GM18519 (cell line): ENCODE results near the gene IDH3A.

Experiments used
- ATAC-seq: cut with Tn5 transposase; IDR thresholded peaks from one replicate; pipeline ENCODE4 v1.9.1; 2021; ENCODE audit warnings: mild to moderate bottlenecking, moderate library complexity; ENCODE audit not compliant: unreplicated experiment, low FRiP score

Gene IDH3A

DNA sequence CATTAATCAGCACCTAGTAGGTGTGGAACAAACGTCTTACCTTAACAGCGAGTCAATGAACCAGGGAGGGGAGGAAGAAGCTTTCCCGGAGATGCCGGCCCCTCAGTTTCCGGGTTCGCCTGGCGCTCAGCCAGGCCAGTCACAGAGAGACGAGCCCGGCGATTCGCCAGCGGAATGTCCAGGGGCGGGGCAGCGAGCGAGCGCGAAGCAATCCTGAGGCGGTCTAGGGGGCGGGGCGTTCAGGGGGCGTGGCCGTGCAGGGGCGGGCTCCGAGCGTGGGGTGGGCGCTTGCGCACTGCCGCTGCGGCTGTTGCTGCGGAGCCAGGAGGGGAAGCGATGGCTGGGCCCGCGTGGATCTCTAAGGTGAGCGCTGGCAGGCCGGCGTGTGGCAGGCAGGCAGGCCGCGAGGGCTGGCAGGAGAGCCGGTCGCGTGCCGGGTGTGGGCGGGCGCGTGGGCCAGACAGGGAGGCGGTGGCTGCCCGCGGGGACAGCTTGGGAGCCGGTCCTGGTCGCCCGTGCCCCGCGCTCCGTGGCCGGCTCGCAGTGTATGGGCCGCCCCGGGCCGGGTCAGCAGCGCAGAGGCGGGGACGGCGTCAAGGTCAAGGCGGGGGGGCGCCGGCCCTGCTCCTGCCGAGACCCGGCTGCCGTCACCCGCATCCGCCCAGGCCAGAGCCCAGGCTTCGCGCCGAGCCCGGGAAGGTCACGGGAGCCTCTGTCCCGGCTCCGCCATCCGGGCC, at the start of gene IDH3A:
IDH3A (plus strand) TSS at position 295 of the 737 bp plus-strand sequence; CDS start at position 337, 42 bp downstream.
- peak; percentile 57 for ATAC-seq

DNA sequence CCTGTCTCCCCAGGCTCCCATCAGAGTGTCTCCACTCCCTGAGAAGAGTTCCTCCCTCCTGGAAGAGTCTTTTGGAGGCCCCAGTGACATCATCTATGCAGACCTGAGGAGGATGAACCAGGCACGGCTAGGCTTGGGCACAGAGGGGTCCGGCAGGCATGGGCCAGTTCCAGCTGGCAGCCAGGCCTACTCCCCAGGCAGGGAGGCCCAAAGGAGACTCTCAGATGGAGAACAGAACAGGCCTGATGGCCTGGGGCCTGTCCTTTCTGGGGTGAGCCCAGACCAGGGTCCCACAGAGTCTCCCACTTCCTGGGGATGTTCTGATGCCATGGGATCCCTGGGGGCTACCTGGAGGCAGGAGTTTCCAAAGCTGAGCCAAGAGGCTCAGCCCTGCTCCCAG, 48.3 kb upstream of the IDH3A start:
- no peak for ATAC-seq

DNA sequence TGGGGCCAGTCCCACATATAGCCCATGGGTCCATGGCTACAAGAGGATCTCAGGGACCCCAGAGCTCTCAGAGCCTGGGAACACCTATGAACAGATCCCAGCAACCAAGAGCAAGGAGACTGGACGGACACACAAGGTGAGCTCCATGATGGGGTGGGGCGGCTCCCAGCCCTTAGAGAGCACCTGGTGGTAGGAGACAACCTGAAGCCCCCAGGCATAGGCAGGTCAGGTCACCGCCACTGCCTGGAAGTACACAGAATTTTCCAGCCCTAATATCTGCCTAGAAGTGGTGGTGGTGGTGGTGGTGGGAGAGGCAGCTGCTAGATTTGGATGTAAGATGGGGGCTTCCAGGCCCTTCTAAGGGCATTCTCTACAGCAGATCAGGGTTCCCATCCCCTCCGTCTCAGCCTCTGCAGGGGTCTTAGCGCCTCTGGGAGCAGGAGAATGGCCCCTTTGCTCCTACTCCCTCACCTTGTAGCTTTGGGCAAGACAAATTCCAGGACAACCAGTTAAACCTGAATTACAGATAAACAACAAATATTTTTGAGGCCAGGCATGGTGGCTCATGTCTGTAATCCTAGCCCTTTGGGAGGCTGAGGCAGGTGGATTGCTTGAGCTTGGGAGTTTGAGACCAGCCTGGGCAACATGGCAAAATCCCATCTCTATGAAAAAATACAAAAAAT, 47.6 kb upstream of the IDH3A start:
- no peak for ATAC-seq

DNA sequence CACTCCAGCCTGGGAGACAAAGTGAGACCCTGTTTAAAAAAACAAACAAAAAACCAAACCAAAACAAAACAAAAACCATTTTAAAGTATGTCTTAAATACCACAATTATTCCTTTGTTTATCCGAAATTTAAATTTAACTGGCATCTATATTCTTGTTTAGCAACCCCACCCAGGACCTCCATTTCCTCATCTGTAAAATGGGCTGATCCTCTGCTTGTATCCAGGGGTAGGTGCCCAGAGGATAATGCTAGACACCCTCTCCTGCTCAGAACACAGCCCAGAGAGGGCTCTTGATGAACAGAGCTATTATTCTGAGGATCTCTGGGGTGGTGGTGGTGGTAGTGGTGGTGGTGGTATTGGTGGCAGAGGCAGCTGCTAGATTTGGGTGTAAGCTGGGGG, 47.0 kb upstream of the IDH3A start:
- ATAC-seq, result no peak

DNA sequence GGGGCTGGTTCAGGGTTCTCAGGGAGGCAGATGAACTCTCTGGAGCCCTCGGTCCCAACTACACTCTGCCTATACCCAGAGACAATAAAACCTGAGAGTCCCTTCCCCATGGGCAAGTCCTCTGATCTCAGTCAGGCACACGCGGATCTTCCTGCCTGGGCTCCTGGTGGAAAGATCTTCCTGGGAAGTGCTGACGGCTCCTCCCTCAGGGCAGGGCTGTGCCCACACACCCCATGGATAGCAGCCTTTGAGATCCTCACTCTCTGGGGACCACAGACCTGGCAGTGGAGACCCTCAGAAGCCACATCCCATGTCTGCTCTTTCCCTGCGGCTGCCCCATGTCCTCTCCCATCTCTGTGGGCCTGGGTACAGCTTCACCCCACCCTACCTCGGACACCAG, 46.4 kb upstream of the IDH3A start:
- ATAC-seq, result no peak

DNA sequence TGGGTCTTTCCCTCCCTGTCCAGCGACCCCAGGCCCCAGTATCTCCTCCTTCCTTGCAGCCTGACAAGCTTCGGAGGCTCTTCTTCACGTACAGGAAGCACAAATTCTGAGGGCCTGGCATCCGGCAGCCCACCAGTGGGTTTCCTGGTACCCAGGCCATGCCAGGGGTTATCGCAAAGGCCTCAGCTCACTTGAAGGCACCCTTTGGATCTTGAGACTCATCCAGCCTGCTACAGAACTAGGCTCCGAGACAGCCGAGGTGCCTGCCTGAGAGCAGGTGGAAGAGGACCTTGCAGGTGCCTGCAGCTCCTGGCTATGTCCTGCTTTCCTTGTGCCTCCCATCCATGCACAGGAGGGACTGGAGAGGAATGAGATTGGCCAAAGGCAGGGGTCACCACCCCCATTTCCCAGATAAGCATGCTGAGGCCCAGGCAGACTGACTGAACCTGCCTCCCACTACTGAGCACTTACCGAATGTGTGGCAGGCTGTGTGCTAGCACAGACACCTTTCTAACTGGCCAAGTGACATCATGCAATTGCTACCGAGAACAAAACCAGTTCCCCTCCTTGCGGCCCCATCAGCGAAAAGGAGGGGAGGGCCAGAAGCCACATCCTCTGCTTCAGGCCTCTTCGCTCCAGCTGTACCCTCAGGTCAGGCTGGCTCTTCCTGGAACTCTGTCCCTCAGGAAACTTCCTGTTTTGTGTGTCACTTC, 45.6 kb upstream of the IDH3A start:
- ATAC-seq, result peak; percentile 77

DNA sequence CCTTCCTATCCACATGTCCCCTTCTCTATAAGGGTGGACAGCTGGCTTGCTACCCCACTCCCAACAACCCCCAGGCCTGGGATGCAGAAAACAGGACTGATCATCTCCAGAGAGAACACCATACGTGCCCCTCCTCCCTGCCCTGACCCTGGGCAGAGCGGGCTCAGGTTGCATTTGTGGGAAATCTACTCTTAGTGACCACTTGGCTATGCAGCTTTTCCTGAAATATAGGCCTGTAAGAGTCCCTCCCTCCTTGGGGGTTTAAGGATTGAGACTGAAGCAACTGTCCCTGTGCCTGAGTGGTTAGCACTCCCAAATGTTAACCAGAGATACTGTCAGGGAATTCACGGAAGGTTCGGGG, 45.1 kb upstream of the IDH3A start:
- ATAC-seq, result no peak

DNA sequence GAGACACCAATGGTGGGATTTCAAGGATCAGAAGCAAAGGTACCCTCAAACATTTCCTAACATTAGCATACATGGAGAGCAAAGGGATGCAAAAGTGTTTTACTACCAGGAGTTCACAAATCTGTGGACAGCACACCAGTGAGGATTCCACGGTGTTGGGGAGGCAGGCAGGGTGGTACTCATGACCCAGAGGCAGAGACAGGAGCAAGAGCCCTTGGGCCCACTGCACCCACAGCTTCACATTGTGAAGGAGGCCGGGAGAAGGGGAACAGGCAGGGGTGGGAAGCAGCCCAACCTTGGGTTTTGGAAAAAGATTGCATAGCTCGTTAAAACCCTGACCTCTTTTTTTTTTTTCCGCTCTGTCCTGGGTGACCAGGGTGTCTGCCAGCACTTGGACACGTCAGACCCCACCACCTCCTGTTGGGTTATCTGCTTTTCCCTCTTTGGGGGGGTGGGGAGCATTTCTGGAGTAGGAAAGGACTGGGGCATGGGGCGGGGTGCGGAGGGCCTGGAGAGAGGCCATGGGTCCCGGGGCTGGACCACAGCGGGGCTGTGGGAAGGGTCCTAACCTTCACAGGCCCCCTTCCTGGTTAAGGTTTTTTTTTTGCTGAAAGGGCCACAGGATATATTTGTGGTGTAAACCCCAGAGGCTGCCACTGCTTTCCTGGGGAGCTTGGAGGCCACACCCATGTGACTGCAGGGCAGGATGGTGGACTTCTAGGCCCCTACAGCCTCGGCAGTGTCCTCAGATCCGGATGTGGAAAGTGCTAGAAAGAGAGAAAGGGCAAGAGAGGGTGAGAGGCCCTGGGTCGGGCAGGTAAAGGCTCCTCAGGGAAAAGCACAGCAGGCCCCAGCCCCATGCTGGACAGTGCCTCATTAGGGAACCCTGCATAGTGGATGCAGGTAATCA, 44.3 kb upstream of the IDH3A start:
- no peak for ATAC-seq

DNA sequence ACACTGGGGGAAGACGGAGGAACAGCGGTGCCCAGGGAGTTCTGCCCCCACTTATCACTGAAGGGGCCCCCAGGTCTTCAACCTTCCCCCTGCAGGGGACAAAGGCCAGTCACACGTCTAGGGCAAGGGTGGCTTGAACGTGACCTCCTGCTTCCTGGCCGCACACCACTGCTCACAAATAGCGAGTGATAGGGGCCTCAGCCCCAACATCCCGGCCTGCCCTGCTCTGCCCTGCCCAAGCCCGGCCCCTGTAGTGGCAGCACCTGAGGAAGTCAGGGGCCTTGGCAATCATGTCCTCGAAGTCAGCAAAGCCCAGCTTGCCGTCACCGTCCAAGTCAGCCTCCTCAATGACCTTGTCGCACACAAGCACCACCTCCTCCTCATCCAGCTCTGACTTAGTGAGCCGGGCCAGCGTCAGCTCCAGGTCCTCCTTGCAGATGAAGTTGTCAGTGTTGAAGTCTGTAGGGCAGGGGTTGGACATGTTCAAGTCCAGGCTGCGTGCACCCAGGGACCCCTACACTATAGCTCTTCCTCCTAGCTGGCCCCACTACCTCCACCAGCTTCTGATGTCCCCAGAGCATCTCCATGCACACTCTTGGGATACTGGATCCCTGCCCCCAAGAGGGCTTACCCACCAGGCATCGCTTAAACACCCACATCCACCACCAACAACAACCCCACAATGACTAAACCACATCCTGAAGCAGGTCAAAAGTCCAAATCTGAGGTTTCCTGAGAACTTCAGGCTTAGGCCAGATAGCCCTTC, 43.5 kb upstream of the IDH3A start:
- no peak for ATAC-seq

DNA sequence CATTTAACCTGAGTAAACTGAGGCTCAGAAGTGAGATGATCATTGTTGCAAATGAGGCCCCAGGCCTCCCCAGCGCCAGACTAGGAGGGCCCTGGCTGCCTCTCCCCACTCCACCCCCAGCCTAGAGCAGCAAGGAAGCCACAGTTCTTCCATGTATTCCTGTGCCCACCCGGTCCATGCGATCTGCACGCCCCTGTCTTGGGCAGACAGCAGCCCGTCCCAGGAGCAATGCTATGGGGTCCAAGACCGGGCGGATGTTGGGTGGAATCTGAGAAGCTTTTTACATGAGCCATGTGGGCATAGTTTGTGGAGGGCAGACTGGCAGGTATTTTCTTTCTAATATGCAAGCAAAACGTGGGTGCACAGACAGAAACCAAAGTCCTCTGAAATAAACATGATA, 41.7 kb upstream of the IDH3A start:
- no peak for ATAC-seq

DNA sequence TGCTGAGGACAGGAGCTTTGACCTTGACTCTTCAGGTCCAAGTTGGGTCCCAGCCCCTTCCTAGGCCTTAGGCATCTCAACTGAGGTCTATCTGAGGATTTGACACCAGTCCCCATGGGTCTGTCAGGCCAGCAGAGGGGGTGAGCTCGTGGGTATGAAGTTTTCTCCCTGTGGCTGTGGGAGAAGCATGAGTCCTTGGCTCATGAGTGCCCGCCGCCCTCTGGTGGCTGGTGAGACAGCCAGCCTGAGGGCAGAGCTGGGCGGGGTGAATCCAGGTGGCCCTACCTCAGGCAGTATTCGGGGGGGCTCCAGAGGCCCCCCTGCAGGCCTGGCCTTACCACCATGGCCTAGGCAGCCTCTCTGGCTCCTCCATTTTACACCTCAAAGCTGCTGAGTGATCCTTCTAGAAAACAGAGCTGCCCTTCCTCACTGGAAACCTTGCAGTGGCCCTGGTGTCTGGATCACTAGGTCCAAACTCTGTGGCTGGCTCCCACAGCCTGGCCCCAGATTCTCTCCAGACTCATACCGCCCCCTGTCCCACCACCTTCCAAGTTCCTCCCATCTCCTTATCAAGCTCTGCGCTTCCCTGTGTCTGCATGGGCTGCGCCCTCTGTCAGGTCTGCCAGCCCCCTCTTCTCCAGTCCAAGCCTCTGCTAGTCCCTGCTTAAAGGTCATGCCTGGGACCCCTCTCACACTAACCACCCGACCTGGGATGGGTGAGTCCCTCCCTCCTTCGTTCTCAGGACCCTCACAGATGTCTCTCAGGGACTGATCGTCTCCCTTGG, 40.7 kb upstream of the IDH3A start:
- ATAC-seq, result no peak

DNA sequence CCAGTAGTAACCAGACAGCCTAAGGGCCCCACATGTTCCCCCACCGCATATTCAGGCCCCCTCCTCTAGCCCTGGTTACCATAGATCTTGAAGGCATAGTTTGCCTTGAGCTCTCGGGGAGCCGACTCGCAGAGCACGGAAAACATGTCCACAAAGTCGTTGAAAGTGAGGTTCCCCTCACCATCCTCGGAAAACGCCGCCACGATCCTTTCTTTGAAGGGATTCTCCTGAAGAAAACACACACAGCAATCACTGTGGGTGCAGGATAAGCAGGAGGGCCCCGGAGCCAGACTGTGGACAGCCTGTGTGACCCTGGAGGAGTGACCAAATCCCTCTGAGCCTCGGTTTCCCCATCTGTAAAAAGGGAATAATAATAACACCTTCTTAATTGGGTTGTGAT, 40.0 kb upstream of the IDH3A start:
- ATAC-seq, result no peak

DNA sequence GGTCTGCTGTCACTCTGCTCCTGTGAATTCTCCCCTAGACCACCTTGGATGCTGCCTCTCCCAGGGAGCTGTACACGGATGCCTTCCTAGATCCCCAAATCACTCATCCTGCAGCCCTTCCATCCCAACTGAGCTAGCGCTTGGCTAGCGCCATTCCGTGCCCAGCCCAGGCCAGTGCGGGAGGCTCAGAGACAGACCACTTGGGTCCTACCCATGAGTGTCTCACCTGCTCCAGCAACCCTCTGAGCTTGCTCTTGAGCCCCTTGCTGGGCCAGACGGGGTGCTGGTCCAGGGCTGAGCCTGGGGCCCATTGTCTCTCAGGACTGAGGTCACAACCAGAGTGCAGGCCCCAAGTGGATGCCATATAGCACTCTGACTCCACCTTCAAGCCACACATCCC, 39.1 kb upstream of the IDH3A start:
- ATAC-seq, result no peak

DNA sequence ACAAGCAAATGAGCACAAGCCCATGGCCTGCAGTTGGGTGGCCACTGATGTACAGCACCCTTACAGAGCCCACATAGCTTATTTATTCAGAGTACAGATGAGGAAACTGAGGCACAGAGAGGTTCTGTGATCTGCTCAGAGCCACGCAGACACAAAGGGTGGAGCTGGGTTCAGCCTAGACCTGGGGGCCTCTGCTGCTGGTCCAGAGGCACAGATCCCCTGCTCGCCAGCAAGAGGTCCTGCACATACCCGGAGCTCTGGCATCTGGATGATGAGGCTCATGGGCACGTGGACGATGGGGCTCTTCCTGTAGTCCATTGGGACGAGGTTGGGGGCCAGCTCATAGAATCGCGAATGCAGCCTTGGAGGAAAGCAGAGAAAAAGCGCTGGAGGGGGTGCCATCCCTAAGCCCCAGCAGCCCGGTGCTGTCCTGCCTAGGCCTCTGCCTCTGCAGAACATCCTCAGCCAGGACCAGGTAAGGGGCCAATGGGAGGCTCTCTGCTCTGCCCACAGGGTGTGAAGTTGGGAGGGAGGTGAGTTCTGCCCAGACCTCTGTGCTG, 38.2 kb upstream of the IDH3A start:
- no peak for ATAC-seq

DNA sequence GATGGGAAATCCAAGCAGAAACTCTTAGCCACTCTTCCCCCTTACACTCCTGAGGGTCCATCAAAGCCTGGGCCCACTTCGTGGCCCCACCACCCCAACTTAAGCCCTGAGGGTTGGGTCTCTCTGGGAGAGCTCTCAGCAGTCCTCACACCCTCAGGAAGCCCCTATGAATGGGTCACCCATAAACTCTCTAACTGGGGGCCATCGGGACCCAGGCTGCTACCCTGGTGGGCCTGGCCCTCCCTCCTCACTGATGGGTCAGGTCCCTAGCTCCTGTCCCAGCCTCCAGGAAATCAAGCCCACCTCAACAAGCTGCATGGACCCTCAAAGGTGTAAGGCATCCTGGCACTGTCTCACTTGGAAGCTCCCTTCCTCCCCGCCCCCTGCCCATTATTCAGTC, 37.4 kb upstream of the IDH3A start:
- ATAC-seq, result no peak

DNA sequence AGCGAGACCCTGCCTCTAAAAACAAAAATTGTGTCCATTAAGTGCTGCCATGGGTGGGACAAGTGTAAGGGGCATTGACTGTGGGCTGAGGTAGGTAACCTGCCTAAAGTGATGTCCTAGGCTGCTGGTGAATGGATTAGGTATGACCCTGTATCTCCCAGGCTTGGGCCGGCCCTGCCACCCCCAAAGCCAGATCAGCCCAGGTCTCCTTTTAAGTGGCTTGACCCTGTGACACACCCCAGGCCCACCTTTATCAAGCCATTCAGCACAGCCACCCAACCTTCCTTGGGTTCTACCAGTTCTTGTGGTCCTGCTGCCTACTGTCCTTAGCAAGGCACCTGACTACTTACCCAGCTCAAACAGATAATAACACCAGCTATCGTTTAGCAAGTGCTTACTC, 36.6 kb upstream of the IDH3A start:
- no peak for ATAC-seq

DNA sequence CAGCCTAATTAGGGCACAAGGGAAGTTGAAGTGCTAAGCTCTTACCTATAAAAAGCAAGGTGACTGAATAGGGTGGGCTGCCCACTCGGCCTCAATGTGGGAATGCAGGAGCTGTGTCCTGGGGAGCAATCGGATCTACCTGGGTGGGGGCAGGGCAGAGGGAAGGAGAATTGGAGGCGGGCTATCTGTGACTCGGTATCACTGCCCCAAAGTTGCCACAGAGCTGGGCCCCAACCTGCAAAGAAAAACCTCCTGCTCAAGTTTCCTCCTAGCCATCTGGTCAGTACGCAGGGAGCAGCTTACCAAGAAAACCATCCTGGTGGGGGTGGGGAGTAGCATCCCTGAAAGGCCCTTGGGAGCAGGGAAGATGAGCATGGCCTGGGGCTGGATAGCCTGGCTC, 28.6 kb upstream of the IDH3A start:
- no peak for ATAC-seq

DNA sequence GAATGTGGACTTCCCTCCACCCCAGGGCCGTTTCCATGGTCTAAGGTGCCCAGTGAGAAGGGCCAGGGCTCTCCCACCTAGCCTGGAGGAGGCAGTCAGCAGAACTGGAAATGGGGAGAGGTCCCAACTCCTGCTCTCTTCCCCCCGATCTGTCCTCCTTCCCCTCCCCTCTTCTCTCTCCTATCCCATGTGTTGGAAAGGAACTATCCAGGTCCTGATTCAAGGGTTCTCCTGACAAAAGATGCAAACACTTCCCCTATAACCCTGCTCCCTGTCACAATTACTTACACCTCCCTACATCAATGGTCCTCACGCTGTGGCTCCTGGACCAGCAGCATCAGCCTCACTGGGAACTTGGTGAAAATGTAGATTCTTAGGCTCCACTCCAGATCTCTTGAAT, 23.9 kb upstream of the IDH3A start:
- no peak for ATAC-seq

DNA sequence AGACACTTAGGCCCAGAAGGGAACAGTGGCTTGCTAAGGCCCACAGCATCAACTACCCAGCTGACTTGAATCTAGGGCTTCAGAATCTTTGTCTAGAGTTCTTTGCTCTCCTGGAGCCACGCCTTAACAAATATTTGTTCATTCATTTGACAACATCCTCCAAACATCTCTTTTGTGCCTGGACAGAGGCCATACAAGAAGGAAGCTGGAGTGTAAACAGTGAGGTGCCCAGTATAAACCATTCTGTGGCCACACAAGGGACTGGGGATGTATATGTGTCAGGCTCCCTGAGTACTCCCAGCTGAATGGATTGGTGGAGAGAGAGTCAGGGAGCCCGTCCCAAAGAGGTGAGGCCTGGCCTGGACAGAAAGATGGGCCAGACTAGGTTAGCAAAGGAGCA, 21.3 kb upstream of the IDH3A start:
- ATAC-seq, result no peak
